Activated CD8-positive, alpha-beta memory T cell treated with anti-CD3 and anti-CD28 coated beads, Interleukin-2, amount 10 ng/mL, durations not matched to agents 7 days and 5 days (primary cell): Measurements from ENCODE around the gene UBE2O. TPM values are rescaled to one million over a fixed set of nuclear protein-coding genes. Genes with fewer than 3 reads are reported as not detected.
"Not testable (repeated sequence)": the region's sequence is repeated elsewhere in the genome, so short reads cannot be mapped to it uniquely, and the experiment has no call there.

ENCODE experiments used
- ATAC-seq: fragments of 150-1000 bp; cut with Tn5 transposase; one replicate; pipeline ENCODE4 v1.10.0; 2021; ENCODE audit warnings: moderate library complexity
- CTCF ChIA-PET: fragments of 350-600 bp; sonication (Branson Sonifier 250); formaldehyde crosslinking; loops from one replicate; lab custom pipeline; 2021; ENCODE audit warnings: antibody characterized with exemption; lab: Charles Lee
- DNase-seq: peaks from one replicate; pipeline ENCODE4 v3.0.0-alpha.2; 2020
- H3K27ac Mint-ChIP-seq: one replicate; pipeline ENCODE4 v1.8.0; 2021; ENCODE audit warnings: mild to moderate bottlenecking, mixed read lengths
- H3K27me3 Mint-ChIP-seq: one replicate; pipeline ENCODE4 v1.8.0; 2021; ENCODE audit warnings: mixed read lengths
- H3K36me3 Mint-ChIP-seq: one replicate; pipeline ENCODE4 v1.8.0; 2021; ENCODE audit warnings: mild to moderate bottlenecking, mixed read lengths
- H3K4me1 Mint-ChIP-seq: one replicate; pipeline ENCODE4 v1.8.0; 2021; ENCODE audit warnings: mixed read lengths
- H3K4me3 Mint-ChIP-seq: one replicate; pipeline ENCODE4 v1.8.0; 2021; ENCODE audit warnings: mild to moderate bottlenecking, moderate library complexity, mixed read lengths
- H3K9me3 Mint-ChIP-seq: one replicate; pipeline ENCODE4 v1.8.0; 2022; ENCODE audit warnings: low read depth, mixed read lengths
- total RNA-seq, 2 experiments: library from RNA; stranded (reverse); gene quantifications; one replicate each; pipeline ENCODE4 v1.2.3, GENCODE V29; 2021

UBE2O gene
- total RNA-seq, 2 experiments from 2014 or later: 30.2 to 34.7 TPM

- no peak for DNase-seq
- H3K27ac Mint-ChIP-seq: no peak overlapping the region
- H3K27me3 Mint-ChIP-seq: no peaks in the 10 kb centered on the region
- no peak overlapping the region for H3K4me3 Mint-ChIP-seq
- no peak for ATAC-seq
- CTCF ChIA-PET: interaction anchor here (0.9 to 2.6 kb wide), 3 partner anchors 16 to 89 kb away, joined by 3 to 13 read pairs (median 12); partner anchors contain the start of gene SPHK1
- no peaks in the 10 kb centered on the region for H3K9me3 Mint-ChIP-seq
- H3K36me3 Mint-ChIP-seq: no peaks in the 10 kb centered on the region
- H3K4me1 Mint-ChIP-seq: no peaks in the 10 kb centered on the region
These were observed 83.6 kb downstream of the UBE2O start for GRCh38 chr17:76369379-76369778.

GRCh38 chr17:76368545-76368944 lies 84.4 kb downstream of the UBE2O start:
- ATAC-seq (no peak), DNase-seq (no peak)
- H3K9me3 Mint-ChIP-seq: no peaks in the 10 kb centered on the region
- no peaks in the 10 kb centered on the region for H3K27me3 Mint-ChIP-seq
- H3K36me3 Mint-ChIP-seq: no peaks in the 10 kb centered on the region
- H3K27ac Mint-ChIP-seq: peak overlapping the region; percentile 43
- H3K4me1 Mint-ChIP-seq: no peaks in the 10 kb centered on the region
- CTCF ChIA-PET: interaction anchor here (2.3 kb wide), 1 partner anchor 17 kb away, joined by 12 read pairs; the partner anchor contains the start of gene SPHK1
- H3K4me3 Mint-ChIP-seq: peak overlapping the region; percentile 34

GRCh38 chr17:76367642-76368041 lies 85.3 kb downstream of the UBE2O start:
- CTCF ChIA-PET: interaction anchor here (1.0 kb wide), 2 partner anchors 12 to 30 kb away, joined by 3 read pairs; no protein-coding TSS in a partner anchor
- H3K4me1 Mint-ChIP-seq: no peaks in the 10 kb centered on the region
- no peak overlapping the region for H3K4me3 Mint-ChIP-seq
- ATAC-seq: no peak
- H3K9me3 Mint-ChIP-seq: no peaks in the 10 kb centered on the region
- DNase-seq: no peak
- no peaks in the 10 kb centered on the region for H3K36me3 Mint-ChIP-seq
- no peaks in the 10 kb centered on the region for H3K27me3 Mint-ChIP-seq
- no peak overlapping the region for H3K27ac Mint-ChIP-seq

GRCh38 chr17:76366247-76366646 lies 86.7 kb downstream of the UBE2O start:
- CTCF ChIA-PET: interaction anchor here (0.7 to 6.3 kb wide), 4 partner anchors 15 to 258 kb away, joined by 3 to 45 read pairs (median 12); partner anchors contain the start of gene SPHK1
- Mint-ChIP-seq H3K27me3 (no peaks in the 10 kb centered on the region), H3K4me1 (no peaks in the 10 kb centered on the region), H3K36me3 (no peaks in the 10 kb centered on the region), H3K4me3 (no peak overlapping the region), H3K9me3 (no peaks in the 10 kb centered on the region), H3K27ac (no peak overlapping the region)
- DNase-seq (no peak), ATAC-seq (no peak)

GRCh38 chr17:76365256-76365903 lies 87.6 kb downstream of the UBE2O start:
- H3K27me3 Mint-ChIP-seq: no peaks in the 10 kb centered on the region
- ATAC-seq (no peak), DNase-seq (no peak)
- H3K36me3 Mint-ChIP-seq: no peaks in the 10 kb centered on the region
- H3K27ac Mint-ChIP-seq: no peak overlapping the region
- CTCF ChIA-PET: interaction anchor here (0.7 to 6.3 kb wide), 6 partner anchors 13 to 258 kb away, joined by 3 to 45 read pairs (median 4); partner anchors contain the start of gene SPHK1
- H3K4me1 Mint-ChIP-seq: no peaks in the 10 kb centered on the region
- H3K9me3 Mint-ChIP-seq: no peaks in the 10 kb centered on the region
- H3K4me3 Mint-ChIP-seq: no peak overlapping the region

- Mint-ChIP-seq H3K27ac (no peak overlapping the region), H3K9me3 (no peaks in the 10 kb centered on the region), H3K27me3 (no peaks in the 10 kb centered on the region), H3K4me3 (no peak overlapping the region), H3K36me3 (no peaks in the 10 kb centered on the region), H3K4me1 (no peaks in the 10 kb centered on the region)
- no peak for DNase-seq
- no peak for ATAC-seq
- CTCF ChIA-PET: interaction anchor here (0.7 to 6.3 kb wide), 5 partner anchors 13 to 64 kb away, joined by 3 to 45 read pairs (median 3); partner anchors contain the start of gene SPHK1
These were observed 89.7 kb downstream of the UBE2O start for GRCh38 chr17:76363107-76363842.

- no peak overlapping the region for H3K4me3 Mint-ChIP-seq
- H3K4me1 Mint-ChIP-seq: peaks cover 5% of the 10 kb centered on the region
- DNase-seq (no peak), ATAC-seq (no peak)
- CTCF ChIA-PET: interaction anchor here (1.4 kb wide), 1 partner anchor 37 kb away, joined by 4 read pairs; no protein-coding TSS in a partner anchor
- no peaks in the 10 kb centered on the region for H3K27me3 Mint-ChIP-seq
- no peaks in the 10 kb centered on the region for H3K36me3 Mint-ChIP-seq
- H3K27ac Mint-ChIP-seq: no peak overlapping the region
- no peaks in the 10 kb centered on the region for H3K9me3 Mint-ChIP-seq
These were observed 92.5 kb downstream of the UBE2O start for GRCh38 chr17:76360461-76360860.

- CTCF ChIA-PET: interaction anchor here (1.4 kb wide), 1 partner anchor 38 kb away, joined by 4 read pairs; no protein-coding TSS in a partner anchor
- H3K4me3 Mint-ChIP-seq, H3K27ac Mint-ChIP-seq, ATAC-seq, H3K9me3 Mint-ChIP-seq, H3K27me3 Mint-ChIP-seq, DNase-seq, H3K36me3 Mint-ChIP-seq: not testable (repeated sequence)
- H3K4me1 Mint-ChIP-seq: peaks cover 10% of the 10 kb centered on the region
These were observed 93.2 kb downstream of the UBE2O start for GRCh38 chr17:76359776-76360175.

GRCh38 chr17:76359375-76359774 lies 93.6 kb downstream of the UBE2O start:
- Mint-ChIP-seq H3K4me1 (peaks cover 13% of the 10 kb centered on the region), H3K9me3 (no peaks in the 10 kb centered on the region), H3K4me3 (no peak overlapping the region), H3K27ac (no peak overlapping the region), H3K36me3 (no peaks in the 10 kb centered on the region), H3K27me3 (no peaks in the 10 kb centered on the region)
- no peak for DNase-seq
- CTCF ChIA-PET: interaction anchor here (1.4 kb wide), 1 partner anchor 38 kb away, joined by 4 read pairs; no protein-coding TSS in a partner anchor
- no peak for ATAC-seq

- Mint-ChIP-seq H3K36me3 (no peaks in the 10 kb centered on the region), H3K4me3 (no peak overlapping the region), H3K27me3 (no peaks in the 10 kb centered on the region), H3K27ac (no peak overlapping the region), H3K4me1 (peaks cover 21% of the 10 kb centered on the region), H3K9me3 (no peaks in the 10 kb centered on the region)
- DNase-seq (no peak), ATAC-seq (no peak)
- CTCF ChIA-PET: interaction anchor here (0.7 to 2.4 kb wide), 3 partner anchors 19 to 42 kb away, joined by 3 to 13 read pairs (median 3); partner anchors contain the start of gene SPHK1
These were observed 95.3 kb downstream of the UBE2O start for GRCh38 chr17:76357597-76358158.

- no peak overlapping the region for H3K4me3 Mint-ChIP-seq
- DNase-seq (no peak), ATAC-seq (no peak)
- H3K4me1 Mint-ChIP-seq: peaks cover 26% of the 10 kb centered on the region
- no peak overlapping the region for H3K27ac Mint-ChIP-seq
- H3K36me3 Mint-ChIP-seq: peaks cover 1% of the 10 kb centered on the region
- H3K9me3 Mint-ChIP-seq: no peaks in the 10 kb centered on the region
- CTCF ChIA-PET: interaction anchor here (2.4 kb wide), 1 partner anchor 28 kb away, joined by 13 read pairs; the partner anchor contains the start of gene SPHK1
- H3K27me3 Mint-ChIP-seq: no peaks in the 10 kb centered on the region
These were observed 96.0 kb downstream of the UBE2O start for GRCh38 chr17:76356803-76357456.

- Mint-ChIP-seq H3K36me3 (peaks cover 4% of the 10 kb centered on the region), H3K4me1 (peaks cover 34% of the 10 kb centered on the region), H3K27ac (peak overlapping the region; percentile 62), H3K9me3 (no peaks in the 10 kb centered on the region), H3K27me3 (no peaks in the 10 kb centered on the region), H3K4me3 (peak overlapping the region; percentile 98)
- ATAC-seq (no peak), DNase-seq (peak; percentile 51)
- CTCF ChIA-PET: interaction anchor here (0.8 to 5.1 kb wide), 6 partner anchors 12 to 43 kb away, joined by 3 to 83 read pairs (median 6); partner anchors contain the start of gene SPHK1
These were observed 98.1 kb downstream of the UBE2O start for GRCh38 chr17:76354747-76355310.
